NT2/D1 (cell line): Measurements from ENCODE around the gene FAM117A.

Source experiments
- YY1 ChIP-seq: IDR thresholded peaks from 2 replicates; pipeline ENCODE4 v1.6.1; 2011; ENCODE audit not compliant: insufficient read length, insufficient read depth
- ZNF274 ChIP-seq: IDR thresholded peaks from 2 replicates; pipeline ENCODE4 v1.6.1; 2011; ENCODE audit warnings: mild to moderate bottlenecking, low read depth, low read length

- TF ChIP-seq YY1 (no peak), ZNF274 (no peak)
Measured at GRCh38 chr17:49681106-49681979, 82.6 kb downstream of the FAM117A start.
